Measurements from ENCODE around the gene ZNF212.
"Not testable (repeated sequence)": the region's sequence is repeated elsewhere in the genome, so short reads cannot be mapped to it uniquely, and the experiment has no call there.

ZNF212 gene

DNA sequence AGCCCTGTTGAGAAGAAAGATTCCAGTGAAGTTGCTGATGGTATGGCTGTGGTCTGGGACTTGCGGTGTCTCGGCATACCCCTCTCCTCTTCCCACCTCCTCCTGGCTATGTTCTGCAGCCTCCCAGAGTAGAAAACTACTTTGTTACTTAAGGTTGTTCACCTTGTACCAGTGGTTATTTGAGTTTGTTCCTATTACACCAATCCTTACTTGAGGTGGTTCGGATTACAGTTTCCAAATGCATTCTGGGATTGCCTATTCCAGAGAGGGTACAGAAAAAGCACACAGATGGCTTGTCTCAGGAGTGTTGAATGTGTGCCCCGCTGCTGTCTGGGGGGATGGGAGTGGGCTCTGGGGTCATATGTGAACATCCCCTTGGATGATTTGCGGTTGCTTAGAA, 15.7 kb downstream of the ZNF212 start:
- no peak for DNase-seq

- DNase-seq: no peak
Measured at GRCh38 chr7:149256568-149256967, 17.1 kb downstream of the ZNF212 start.

- no peak for DNase-seq
Measured at GRCh38 chr7:149257146-149257545, 17.7 kb downstream of the ZNF212 start.

GRCh38 chr7:149261316-149261828, 21.9 kb downstream of the ZNF212 start:
- no peak for DNase-seq

- peak; percentile 71 for DNase-seq
Measured at GRCh38 chr7:149261829-149262617, 22.6 kb downstream of the ZNF212 start, which contains the start of gene ZNF783. Gene ZNF783, plus strand, starts transcription at chr7:149262196. Its CDS starts 138 bp downstream, at chr7:149262334.

DNA sequence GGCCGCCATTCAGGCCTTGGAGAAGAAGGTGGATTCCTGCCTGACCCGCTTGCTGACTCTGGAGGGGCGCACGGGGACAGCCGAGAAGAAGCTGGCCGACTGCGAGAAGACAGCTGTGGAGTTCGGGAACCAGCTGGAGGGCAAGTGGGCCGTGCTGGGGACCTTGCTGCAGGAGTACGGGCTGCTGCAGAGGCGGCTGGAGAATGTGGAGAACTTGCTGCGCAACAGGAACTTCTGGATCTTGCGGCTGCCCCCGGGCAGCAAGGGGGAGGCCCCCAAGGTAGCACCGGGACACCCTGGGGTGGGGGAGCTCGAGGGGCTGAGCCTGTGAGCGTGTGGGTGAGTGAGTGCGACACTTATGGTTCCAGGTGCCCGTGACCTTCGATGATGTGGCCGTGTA, 27.0 kb downstream of the ZNF212 start:
- no peak for DNase-seq

DNA sequence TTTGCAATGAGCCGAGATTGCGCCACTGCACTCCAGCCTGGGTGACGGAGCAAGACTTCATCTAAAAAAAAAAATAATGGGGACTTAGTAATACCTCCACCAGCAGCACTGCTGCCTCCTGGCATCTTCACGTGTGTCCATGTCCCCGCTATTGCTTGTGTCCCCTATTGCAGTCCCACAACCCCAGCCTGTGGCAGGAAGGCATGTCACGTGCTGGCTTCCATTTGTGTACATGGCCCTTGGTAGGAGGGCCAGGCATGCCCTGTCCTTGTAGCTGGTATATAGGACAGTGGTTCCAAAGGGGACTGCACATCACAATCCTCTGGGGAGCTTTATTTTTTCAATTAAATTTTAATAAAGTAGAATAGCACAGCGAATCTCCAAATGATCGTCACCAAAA, 28.3 kb downstream of the ZNF212 start:
- DNase-seq: no peak

DNA sequence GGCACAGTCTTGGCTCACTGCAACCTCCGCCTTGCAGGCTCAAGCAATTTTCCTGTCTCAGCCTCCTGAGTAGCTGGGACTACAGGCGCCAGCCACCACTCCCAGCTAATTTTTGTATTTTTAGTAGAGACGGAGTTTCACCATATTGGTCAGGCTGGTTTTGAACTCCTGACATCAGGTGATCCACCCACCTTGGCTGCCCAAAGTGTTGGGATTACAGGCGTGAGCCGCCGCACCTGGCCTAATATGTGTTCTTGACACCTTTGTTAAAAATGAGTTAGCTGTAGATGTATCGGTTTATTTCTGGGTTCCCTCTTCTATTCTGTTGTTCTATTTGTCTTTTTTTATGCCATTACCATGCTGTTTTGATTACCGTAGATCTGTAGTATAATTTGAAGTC, 35.0 kb downstream of the ZNF212 start:
- DNase-seq: not testable (repeated sequence)

DNA sequence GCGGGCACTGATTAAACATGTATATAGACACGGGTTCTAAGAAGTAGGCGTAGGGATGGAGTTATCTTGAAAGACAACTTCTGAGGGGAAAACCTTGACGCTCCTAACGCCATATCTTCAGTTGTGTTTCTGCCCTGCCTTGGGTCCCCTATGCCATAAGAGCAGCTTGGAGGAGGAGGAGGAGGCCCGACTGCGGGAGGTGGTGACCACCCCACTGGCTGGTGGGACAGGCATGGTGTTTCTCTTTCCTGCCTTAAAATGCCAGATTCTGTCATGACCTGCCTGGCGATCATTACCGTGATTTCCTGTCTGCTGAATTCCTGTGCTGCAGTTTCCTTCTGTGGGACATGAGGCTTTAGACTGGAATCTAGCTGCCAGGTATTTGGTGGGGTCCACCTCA, 38.4 kb downstream of the ZNF212 start:
- DNase-seq: no peak

- no peak for DNase-seq
Measured at GRCh38 chr7:149278396-149278795, 38.9 kb downstream of the ZNF212 start.

GRCh38 chr7:149279111-149279743, 39.8 kb downstream of the ZNF212 start:
- no peak for DNase-seq

DNA sequence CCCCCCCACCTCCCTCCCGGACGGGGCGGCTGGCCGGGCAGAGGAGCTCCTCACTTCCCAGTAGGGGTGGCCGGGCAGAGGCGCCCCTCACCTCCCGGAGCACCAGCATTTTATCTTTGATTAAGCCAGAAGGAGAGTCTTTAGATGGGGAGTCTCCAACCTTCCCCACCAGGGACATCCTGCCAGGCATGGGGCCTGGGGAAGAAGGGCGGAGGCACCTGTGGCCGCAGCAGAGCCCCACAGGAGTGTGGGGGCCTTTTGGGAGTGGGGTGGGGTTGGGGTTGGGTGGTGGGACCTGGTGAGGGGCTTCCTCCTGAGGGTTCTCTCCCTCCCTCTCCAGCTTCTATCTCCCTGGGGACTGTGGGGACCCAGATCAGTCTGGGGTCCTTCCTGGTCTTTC, 40.7 kb downstream of the ZNF212 start:
- no peak for DNase-seq

GRCh38 chr7:149280661-149281507, 41.4 kb downstream of the ZNF212 start:
- DNase-seq: no peak

GRCh38 chr7:149281508-149282330, 42.3 kb downstream of the ZNF212 start:
- no peak for DNase-seq

- no peak for DNase-seq
Measured at GRCh38 chr7:149282331-149282655, 42.8 kb downstream of the ZNF212 start.

- DNase-seq: no peak
Measured at GRCh38 chr7:149283321-149283720, 43.9 kb downstream of the ZNF212 start.

- no peak for DNase-seq
Measured at GRCh38 chr7:149284343-149284742, 44.9 kb downstream of the ZNF212 start.

GRCh38 chr7:149284850-149285585, 45.6 kb downstream of the ZNF212 start:
- peak; percentile 59 for DNase-seq

DNA sequence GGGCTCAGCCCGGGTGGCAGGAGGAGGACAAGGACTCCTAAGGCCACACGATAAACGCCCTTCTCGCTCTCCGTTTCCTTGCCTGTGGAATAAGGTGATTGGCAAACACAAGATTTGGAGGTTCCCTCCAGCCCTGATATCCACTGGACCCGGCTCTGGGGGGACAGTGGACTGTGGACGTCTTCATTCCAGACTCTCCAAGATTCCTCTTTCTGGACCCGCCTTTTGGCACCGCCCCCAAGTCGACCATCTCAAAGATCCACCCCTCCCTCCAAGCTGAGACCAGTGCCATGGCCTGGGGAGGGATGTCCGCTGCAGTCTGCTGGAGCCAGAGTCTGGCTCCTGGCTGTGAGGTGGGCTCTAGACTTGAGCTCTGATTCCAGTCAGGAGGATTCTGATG, 46.2 kb downstream of the ZNF212 start:
- DNase-seq: no peak

GRCh38 chr7:149286811-149287400, 47.5 kb downstream of the ZNF212 start:
- DNase-seq: no peak

- DNase-seq: no peak
Measured at GRCh38 chr7:149287622-149288021, 48.2 kb downstream of the ZNF212 start.

Measured in GOT3 (cell line).